ENCODE results near the gene SH3BP5. TPM values are rescaled to one million over a fixed set of nuclear protein-coding genes. Genes with fewer than 3 reads are reported as not detected.
A peak's percentile ranks its signal among the peaks of the same experiment; 100 is the strongest.

SH3BP5 gene
- total and polyA plus RNA-seq, 12 donors, result 119 to 1,158 (median 180) TPM

- Histone ChIP-seq H3K4me3 (no peak overlapping the region), H3K9me3 (replicated peaks in 1 of 3) (no peaks in the 10 kb centered on the region), H3K4me1 (replicated peaks in 1 of 2) (peaks cover 38 to 86% of the 10 kb centered on the region in 2 donors), H3K36me3 (replicated peaks in 1 of 2) (peaks cover 0 to 7% of the 10 kb centered on the region in 2 donors), H3K27me3 (no peaks in the 10 kb centered on the region), H3K27ac (peak overlapping the region in 4 of 5 donors; percentile 41 to 95 (median 80))
- DNase-seq, result peak in 1 of 7 donors; percentile 22
- WGBS, 4 donors, result 70 to 78% (median 75%) methylated on average over 7 to 8 of the region's 8 CpGs
- intact Hi-C loops (cut with DNase I), result no loop called here
- no peak for TF ChIP-seq POLR2A (IDR thresholded peaks at IDR 0.05)
Observed at GRCh38 chr3:15286022-15286421, 46.4 kb downstream of the SH3BP5 start.

DNA sequence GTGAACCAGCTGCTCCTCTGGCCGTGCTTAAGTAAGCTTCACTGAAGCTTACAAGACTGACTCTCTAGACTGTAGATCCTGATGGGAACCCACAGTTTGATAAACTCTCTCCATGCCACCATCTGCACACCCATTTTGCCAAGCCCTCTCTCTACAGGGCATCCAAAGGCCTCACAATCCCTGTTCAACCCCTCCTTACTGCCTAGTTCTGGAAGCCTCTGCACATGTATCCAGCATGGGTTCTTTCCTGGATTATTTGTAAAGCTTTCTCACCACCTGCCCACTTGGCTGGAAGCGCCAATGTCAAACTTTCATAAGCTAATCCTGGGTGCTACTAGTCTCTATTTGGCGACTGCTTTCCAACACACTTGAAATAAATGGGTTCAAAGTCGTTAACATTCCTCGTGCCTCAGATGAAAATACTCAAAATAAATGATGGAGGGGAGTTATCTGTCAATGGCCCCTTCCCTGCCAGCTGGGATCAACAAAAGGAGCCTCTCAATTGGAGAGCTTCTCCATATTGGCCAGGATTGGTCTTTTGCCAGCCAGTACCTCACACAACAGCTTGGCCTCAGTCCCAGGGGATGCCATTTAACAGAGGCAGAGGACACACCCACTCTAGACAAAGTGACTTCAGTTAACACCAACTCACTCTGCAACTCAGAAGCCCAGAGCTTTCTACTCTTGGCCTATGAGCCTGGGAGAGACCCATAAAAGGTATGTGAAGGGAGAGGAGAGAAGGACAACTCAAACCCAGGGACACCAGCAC lies 48.1 kb downstream of the SH3BP5 start:
- WGBS, 4 donors, result 77 to 83% (median 79%) methylated on average over 5 of the region's 5 CpGs
- Histone ChIP-seq H3K4me3 (no peak overlapping the region), H3K27me3 (no peaks in the 10 kb centered on the region), H3K9me3 (replicated peaks in 1 of 3) (no peaks in the 10 kb centered on the region), H3K4me1 (replicated peaks in 1 of 2) (peaks cover 44 to 88% of the 10 kb centered on the region in 2 donors), H3K27ac (peak overlapping the region; percentile 12 to 95 (median 40)), H3K36me3 (replicated peaks in 1 of 2) (peaks cover 0 to 7% of the 10 kb centered on the region in 2 donors)
- intact Hi-C loops (cut with DNase I), result no loop called here
- peak; percentile 69 to 90 (median 83) for DNase-seq
- TF ChIP-seq CTCF (IDR thresholded peaks at IDR 0.05) (no peak), POLR2A (IDR thresholded peaks at IDR 0.05) (peak in 1 of 2 donors; percentile 29)

- peaks cover 0 to 7% of the 10 kb centered on the region in 2 donors for H3K36me3 ChIP-seq (replicated peaks in 1 of 2)
- 53 to 80% (median 69%) methylated on average over 1 of the region's 1 CpG; no CpG with 5 or more reads in 1 of the 4 donors for WGBS, 4 donors
- no peaks in the 10 kb centered on the region for H3K9me3 ChIP-seq (replicated peaks in 1 of 3)
- peaks cover 49 to 86% of the 10 kb centered on the region in 2 donors for H3K4me1 ChIP-seq (replicated peaks in 1 of 2)
- no peak for DNase-seq
- H3K27me3 ChIP-seq, result no peaks in the 10 kb centered on the region
- peak overlapping the region in 4 of 5 donors; percentile 12 to 95 (median 66) for H3K27ac ChIP-seq
- no peak overlapping the region for H3K4me3 ChIP-seq
- TF ChIP-seq CTCF (IDR thresholded peaks at IDR 0.05) (no peak), POLR2A (IDR thresholded peaks at IDR 0.05) (no peak)
- intact Hi-C loops (cut with DNase I), result no loop called here
Observed at GRCh38 chr3:15283702-15284101, 48.7 kb downstream of the SH3BP5 start.

DNA sequence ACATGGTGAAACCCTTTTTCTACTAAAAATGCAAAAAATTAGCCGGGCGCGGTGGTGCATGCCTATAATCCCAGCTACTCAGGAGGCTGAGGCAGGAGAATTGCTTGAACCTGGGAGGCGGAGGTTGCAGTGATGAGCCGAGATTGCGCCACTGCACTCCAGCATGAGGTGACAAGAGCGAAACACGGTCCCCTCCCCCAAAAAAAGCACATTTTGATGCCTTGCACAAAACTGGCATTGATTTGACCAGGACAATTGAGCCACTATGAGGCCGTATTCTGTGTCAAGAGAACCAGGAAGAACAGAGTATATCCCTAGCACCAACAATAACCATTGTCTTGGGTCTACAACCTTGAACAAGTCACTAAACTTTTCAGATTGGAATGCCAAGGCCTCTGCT lies 50.6 kb downstream of the SH3BP5 start:
- TF ChIP-seq POLR2A (IDR thresholded peaks at IDR 0.05) (no peak), CTCF (IDR thresholded peaks at IDR 0.05) (no peak)
- intact Hi-C loops (cut with DNase I), result no loop called here
- no peaks in the 10 kb centered on the region for H3K27me3 ChIP-seq
- WGBS, 4 donors, result 81 to 88% (median 84%) methylated on average over 9 of the region's 9 CpGs
- H3K36me3 ChIP-seq (replicated peaks in 1 of 2), result peaks cover 0 to 7% of the 10 kb centered on the region in 2 donors
- H3K4me3 ChIP-seq, result no peak overlapping the region
- H3K9me3 ChIP-seq (replicated peaks in 1 of 3), result no peaks in the 10 kb centered on the region
- peaks cover 39 to 83% of the 10 kb centered on the region in 2 donors for H3K4me1 ChIP-seq (replicated peaks in 1 of 2)
- DNase-seq, result no peak
- H3K27ac ChIP-seq, result peak overlapping the region in 3 of 5 donors; percentile 51 to 94 (median 84)

All from adrenal gland (tissue), 12 donors.